GM18508 (cell line): ENCODE results near the gene PIGC.

Experiments
- ATAC-seq: cut with Tn5 transposase; IDR thresholded peaks from one replicate; pipeline ENCODE4 v1.9.1; 2021; ENCODE audit warnings: moderate number of reproducible peaks; ENCODE audit not compliant: insufficient read depth, unreplicated experiment

The PIGC gene

GRCh38 chr1:172401477-172401876, 42.4 kb downstream of the PIGC start:
- ATAC-seq, result no peak

- no peak for ATAC-seq
Measured at GRCh38 chr1:172400722-172401105, 43.2 kb downstream of the PIGC start.

- no peak for ATAC-seq
Measured at GRCh38 chr1:172399756-172400721, 43.8 kb downstream of the PIGC start.

GRCh38 chr1:172398970-172399755, 44.7 kb downstream of the PIGC start:
- ATAC-seq, result no peak

GRCh38 chr1:172398193-172398592, 45.7 kb downstream of the PIGC start:
- no peak for ATAC-seq

- ATAC-seq, result no peak
Measured at GRCh38 chr1:172397633-172398032, 46.2 kb downstream of the PIGC start.

- no peak for ATAC-seq
Measured at GRCh38 chr1:172397221-172397620, 46.6 kb downstream of the PIGC start.

GRCh38 chr1:172395576-172395975, 48.3 kb downstream of the PIGC start:
- no peak for ATAC-seq

GRCh38 chr1:172394811-172395210, 49.1 kb downstream of the PIGC start:
- no peak for ATAC-seq

- peak; percentile 81 for ATAC-seq
Measured at GRCh38 chr1:172394141-172394751, 49.6 kb downstream of the PIGC start.

GRCh38 chr1:172393354-172393753, 50.5 kb downstream of the PIGC start:
- no peak for ATAC-seq

- ATAC-seq, result no peak
Measured at GRCh38 chr1:172391976-172392375, 51.9 kb downstream of the PIGC start.
